Activated B cell treated with CpG ODN at 0.5 μM for 24 hours (primary cell): ENCODE measurements around the gene RXFP3. TPM values are rescaled to one million over a fixed set of nuclear protein-coding genes. Genes with fewer than 3 reads are reported as not detected.

Source experiments
- ATAC-seq: fragments of 200-7000 bp; cut with Tn5 transposase; one replicate; pipeline ENCODE4 v1.10.0; 2021; ENCODE audit warnings: low read depth, mild to moderate bottlenecking, moderate library complexity
- CTCF ChIA-PET: fragments of 350-600 bp; sonication (Branson Sonifier 250); formaldehyde crosslinking; loops from one replicate; lab custom pipeline; 2021; ENCODE audit warnings: antibody characterized with exemption; lab: Charles Lee
- POLR2A ChIA-PET: fragments of 350-600 bp; sonication (Branson Sonifier 250); formaldehyde crosslinking; loops from one replicate; lab custom pipeline; 2021; ENCODE audit warnings: antibody characterized with exemption; lab: Charles Lee
- DNase-seq: peaks from one replicate; pipeline ENCODE4 v3.0.0; 2022
- H3K27ac Mint-ChIP-seq: one replicate; pipeline ENCODE4 v1.8.0; 2020; ENCODE audit warnings: mixed read lengths
- H3K27me3 Mint-ChIP-seq: one replicate; pipeline ENCODE4 v1.8.0; 2021; ENCODE audit warnings: mixed read lengths
- H3K36me3 Mint-ChIP-seq: one replicate; pipeline ENCODE4 v1.8.0; 2021; ENCODE audit warnings: low read depth, mixed read lengths
- H3K4me1 Mint-ChIP-seq: one replicate; pipeline ENCODE4 v1.8.0; 2021; ENCODE audit warnings: mixed read lengths
- H3K4me3 Mint-ChIP-seq: one replicate; pipeline ENCODE4 v1.8.0; 2020; ENCODE audit warnings: mild to moderate bottlenecking, mixed read lengths
- H3K9me3 Mint-ChIP-seq: one replicate; pipeline ENCODE4 v1.8.0; 2020; ENCODE audit warnings: mixed read lengths
- intact Hi-C: fragments of 100-400 bp; cut with micrococcal nuclease; formaldehyde crosslinking; loops from one replicate; pipeline ENCODE4 v1.15.1; 2024
- total RNA-seq: library from RNA; stranded (reverse); gene quantifications from 2 replicates; pipeline ENCODE4 v1.2.3, GENCODE V29; 2022
- TF ChIP-seq, protein P1 (sequence below): fragments of 200-600 bp; IDR thresholded peaks from one replicate; pipeline ENCODE4 v1.8.0; 2022; ENCODE audit warnings: antibody characterized with exemption, mild to moderate bottlenecking

RXFP3 gene, protein sequence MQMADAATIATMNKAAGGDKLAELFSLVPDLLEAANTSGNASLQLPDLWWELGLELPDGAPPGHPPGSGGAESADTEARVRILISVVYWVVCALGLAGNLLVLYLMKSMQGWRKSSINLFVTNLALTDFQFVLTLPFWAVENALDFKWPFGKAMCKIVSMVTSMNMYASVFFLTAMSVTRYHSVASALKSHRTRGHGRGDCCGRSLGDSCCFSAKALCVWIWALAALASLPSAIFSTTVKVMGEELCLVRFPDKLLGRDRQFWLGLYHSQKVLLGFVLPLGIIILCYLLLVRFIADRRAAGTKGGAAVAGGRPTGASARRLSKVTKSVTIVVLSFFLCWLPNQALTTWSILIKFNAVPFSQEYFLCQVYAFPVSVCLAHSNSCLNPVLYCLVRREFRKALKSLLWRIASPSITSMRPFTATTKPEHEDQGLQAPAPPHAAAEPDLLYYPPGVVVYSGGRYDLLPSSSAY
- not detected in 2 replicates for total RNA-seq

DNA sequence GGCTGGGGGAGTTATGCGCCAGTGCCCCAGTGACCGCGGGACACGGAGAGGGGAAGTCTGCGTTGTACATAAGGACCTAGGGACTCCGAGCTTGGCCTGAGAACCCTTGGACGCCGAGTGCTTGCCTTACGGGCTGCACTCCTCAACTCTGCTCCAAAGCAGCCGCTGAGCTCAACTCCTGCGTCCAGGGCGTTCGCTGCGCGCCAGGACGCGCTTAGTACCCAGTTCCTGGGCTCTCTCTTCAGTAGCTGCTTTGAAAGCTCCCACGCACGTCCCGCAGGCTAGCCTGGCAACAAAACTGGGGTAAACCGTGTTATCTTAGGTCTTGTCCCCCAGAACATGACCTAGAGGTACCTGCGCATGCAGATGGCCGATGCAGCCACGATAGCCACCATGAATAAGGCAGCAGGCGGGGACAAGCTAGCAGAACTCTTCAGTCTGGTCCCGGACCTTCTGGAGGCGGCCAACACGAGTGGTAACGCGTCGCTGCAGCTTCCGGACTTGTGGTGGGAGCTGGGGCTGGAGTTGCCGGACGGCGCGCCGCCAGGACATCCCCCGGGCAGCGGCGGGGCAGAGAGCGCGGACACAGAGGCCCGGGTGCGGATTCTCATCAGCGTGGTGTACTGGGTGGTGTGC lies at the start of gene RXFP3:
Gene RXFP3 (plus strand): TSS at position 6 of the 636 bp plus-strand sequence. CDS start 355 bp downstream, at position 361.
- Mint-ChIP-seq H3K4me1 (peaks cover 17% of the 10 kb centered on the region), H3K36me3 (no peaks in the 10 kb centered on the region), H3K4me3 (no peak within 1 kb of the TSS), H3K9me3 (no peaks in the 10 kb centered on the region), H3K27ac (no peak within 1 kb of the TSS), H3K27me3 (peaks cover 45% of the 10 kb centered on the region)
- intact Hi-C loops, result loop anchor here (2.0 kb wide), 1 partner anchor 70 kb away; no protein-coding TSS in a partner anchor
- DNase-seq, result no peak
- no peak for ATAC-seq
- POLR2A ChIA-PET, result no interaction called here
- CTCF ChIA-PET, result interaction anchor here (3.3 to 4.1 kb wide), 2 partner anchors 496 to 501 kb away, joined by 15 to 54 read pairs; partner anchors contain the start of gene TARS1
- TF ChIP-seq, protein P1, sequence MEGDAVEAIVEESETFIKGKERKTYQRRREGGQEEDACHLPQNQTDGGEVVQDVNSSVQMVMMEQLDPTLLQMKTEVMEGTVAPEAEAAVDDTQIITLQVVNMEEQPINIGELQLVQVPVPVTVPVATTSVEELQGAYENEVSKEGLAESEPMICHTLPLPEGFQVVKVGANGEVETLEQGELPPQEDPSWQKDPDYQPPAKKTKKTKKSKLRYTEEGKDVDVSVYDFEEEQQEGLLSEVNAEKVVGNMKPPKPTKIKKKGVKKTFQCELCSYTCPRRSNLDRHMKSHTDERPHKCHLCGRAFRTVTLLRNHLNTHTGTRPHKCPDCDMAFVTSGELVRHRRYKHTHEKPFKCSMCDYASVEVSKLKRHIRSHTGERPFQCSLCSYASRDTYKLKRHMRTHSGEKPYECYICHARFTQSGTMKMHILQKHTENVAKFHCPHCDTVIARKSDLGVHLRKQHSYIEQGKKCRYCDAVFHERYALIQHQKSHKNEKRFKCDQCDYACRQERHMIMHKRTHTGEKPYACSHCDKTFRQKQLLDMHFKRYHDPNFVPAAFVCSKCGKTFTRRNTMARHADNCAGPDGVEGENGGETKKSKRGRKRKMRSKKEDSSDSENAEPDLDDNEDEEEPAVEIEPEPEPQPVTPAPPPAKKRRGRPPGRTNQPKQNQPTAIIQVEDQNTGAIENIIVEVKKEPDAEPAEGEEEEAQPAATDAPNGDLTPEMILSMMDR, result no peak

DNA sequence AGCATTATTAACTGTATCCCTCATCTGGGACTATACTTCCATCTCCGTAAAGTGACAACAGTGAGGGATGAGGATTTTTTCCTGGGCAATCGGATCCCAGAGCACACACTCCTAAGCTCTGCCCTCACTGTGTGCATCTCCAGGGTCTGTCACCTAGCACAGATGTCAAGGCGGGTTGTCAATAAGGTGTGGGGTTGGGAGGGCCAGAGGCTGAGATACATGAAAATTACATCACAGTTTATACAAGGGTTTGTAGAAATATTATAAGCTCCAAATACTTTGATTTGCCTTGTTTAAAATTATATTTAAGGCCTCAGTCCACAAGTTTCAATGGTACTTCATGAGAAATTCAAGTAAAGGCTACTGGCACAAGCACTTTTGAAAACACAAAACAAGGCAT lies 48.9 kb upstream of the RXFP3 start:
- no peaks in the 10 kb centered on the region for H3K36me3 Mint-ChIP-seq
- no peak overlapping the region for H3K27ac Mint-ChIP-seq
- DNase-seq (no peak), ATAC-seq (no peak)
- TF ChIP-seq, protein P1, result no peak
- H3K4me1 Mint-ChIP-seq, result peaks cover 4% of the 10 kb centered on the region
- ChIA-PET POLR2A (no interaction called here), CTCF (no interaction called here)
- intact Hi-C loops, result no loop called here
- H3K4me3 Mint-ChIP-seq, result no peak overlapping the region
- H3K27me3 Mint-ChIP-seq, result peaks cover 22% of the 10 kb centered on the region
- no peaks in the 10 kb centered on the region for H3K9me3 Mint-ChIP-seq

DNA sequence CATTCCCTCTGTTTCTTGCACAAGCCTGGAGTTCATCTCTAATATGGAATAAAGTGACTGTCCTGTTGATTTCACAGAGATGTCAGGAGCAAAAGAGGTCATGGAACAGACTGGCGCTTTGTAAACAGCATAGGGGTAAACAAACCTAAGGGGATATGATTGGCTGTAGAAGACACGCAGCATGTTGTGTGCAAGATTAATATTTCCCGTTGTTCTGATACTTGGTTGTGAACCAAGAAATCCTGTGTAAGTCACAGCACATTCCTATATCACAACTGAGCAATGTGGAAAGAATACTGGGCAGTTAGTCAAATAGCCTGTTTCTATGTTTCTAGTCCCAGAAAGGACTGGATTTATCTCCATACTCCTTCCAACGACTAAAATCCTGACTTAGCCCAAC lies 47.6 kb upstream of the RXFP3 start:
- intact Hi-C loops, result no loop called here
- ChIA-PET POLR2A (no interaction called here), CTCF (no interaction called here)
- H3K9me3 Mint-ChIP-seq, result no peaks in the 10 kb centered on the region
- DNase-seq (no peak), ATAC-seq (no peak)
- no peak overlapping the region for H3K4me3 Mint-ChIP-seq
- TF ChIP-seq, protein P1, result no peak
- peaks cover 29% of the 10 kb centered on the region for H3K27me3 Mint-ChIP-seq
- H3K36me3 Mint-ChIP-seq, result no peaks in the 10 kb centered on the region
- no peak overlapping the region for H3K27ac Mint-ChIP-seq
- H3K4me1 Mint-ChIP-seq, result peaks cover 5% of the 10 kb centered on the region

DNA sequence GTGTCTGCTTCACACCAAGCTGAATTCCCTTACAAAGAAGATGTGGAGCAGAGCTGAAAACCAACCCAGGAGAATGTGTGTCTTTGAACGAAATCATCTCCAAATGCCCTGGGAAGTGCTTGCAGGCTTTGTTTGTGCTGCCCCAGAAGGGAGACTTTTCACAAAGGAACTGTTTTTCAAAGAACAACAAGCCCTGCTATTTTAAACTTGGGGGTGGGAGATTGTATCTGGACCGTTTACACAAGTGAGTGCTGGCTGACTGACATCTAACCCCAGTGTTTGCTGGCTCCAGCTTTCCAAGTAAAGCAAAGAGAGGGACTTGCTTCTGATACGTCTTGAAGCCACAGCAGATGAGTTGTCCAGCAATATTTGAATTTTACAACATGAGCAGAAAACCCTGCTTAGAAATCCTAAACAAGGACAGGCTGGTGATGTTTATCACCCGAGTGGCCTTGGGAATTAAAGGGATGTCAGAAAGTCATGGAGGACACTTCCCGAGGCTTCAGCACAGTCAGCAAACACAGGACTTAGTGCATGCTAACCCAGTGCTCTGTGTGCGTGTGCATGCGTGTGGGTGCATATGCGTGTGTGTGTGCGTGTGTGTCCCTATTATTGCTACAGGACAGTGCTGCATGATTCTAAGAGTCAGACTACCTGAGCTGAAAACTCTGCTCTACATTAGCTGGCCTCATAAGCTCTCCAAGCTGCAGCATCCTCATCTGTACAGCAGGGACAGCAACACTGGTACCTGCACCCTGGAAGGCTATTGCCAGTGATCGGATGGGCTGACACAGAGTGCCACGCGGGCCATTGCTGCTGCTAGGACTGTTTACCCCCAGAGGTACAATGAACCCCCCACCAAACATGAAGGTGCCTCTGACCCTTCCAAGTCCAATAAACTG lies 45.8 kb upstream of the RXFP3 start:
- no peaks in the 10 kb centered on the region for H3K9me3 Mint-ChIP-seq
- TF ChIP-seq, protein P1, result no peak
- ATAC-seq (no peak), DNase-seq (no peak)
- peaks cover 41% of the 10 kb centered on the region for H3K27me3 Mint-ChIP-seq
- ChIA-PET POLR2A (no interaction called here), CTCF (no interaction called here)
- H3K4me1 Mint-ChIP-seq, result peaks cover 5% of the 10 kb centered on the region
- no peaks in the 10 kb centered on the region for H3K36me3 Mint-ChIP-seq
- intact Hi-C loops, result no loop called here
- no peak overlapping the region for H3K4me3 Mint-ChIP-seq
- H3K27ac Mint-ChIP-seq, result no peak overlapping the region
